Lower lobe of right lung (tissue), 2 donors: ENCODE data around the gene TENM3. TPM values are rescaled to one million over a fixed set of nuclear protein-coding genes. Genes with fewer than 3 reads are reported as not detected.

Experiments
- ATAC-seq, 2 donors: fragments of 200-7000 bp; cut with Tn5 transposase; one replicate each; pipeline ENCODE4 v1.9.1; 2020 to 2022; ENCODE audit warnings: mild to moderate bottlenecking in 2 of 2, moderate library complexity in 2 of 2
- DNase-seq: peaks from one replicate; pipeline ENCODE4 v3.0.0-alpha.2; 2020
- H3K27ac ChIP-seq: fragments of 200-600 bp; one replicate; pipeline ENCODE4 v1.8.0; 2022
- H3K27me3 ChIP-seq: fragments of 200-600 bp; one replicate; pipeline ENCODE4 v1.8.0; 2022; ENCODE audit warnings: low read depth
- H3K36me3 ChIP-seq: fragments of 200-600 bp; one replicate; pipeline ENCODE4 v1.8.0; 2022; ENCODE audit warnings: mild to moderate bottlenecking
- H3K4me1 ChIP-seq: fragments of 200-600 bp; one replicate; pipeline ENCODE4 v1.8.0; 2022
- H3K4me3 ChIP-seq: fragments of 200-600 bp; one replicate; pipeline ENCODE4 v1.8.0; 2022; ENCODE audit warnings: mild to moderate bottlenecking
- H3K9me3 ChIP-seq: fragments of 200-600 bp; one replicate; pipeline ENCODE4 v1.8.0; 2022
- CTCF ChIP-seq: fragments of 200-600 bp; IDR thresholded peaks from one replicate; pipeline ENCODE4 v1.8.0; 2022; ENCODE audit warnings: antibody characterized with exemption, mild to moderate bottlenecking
- intact Hi-C: fragments of 100-400 bp; cut with DNase I; formaldehyde crosslinking; loops from one replicate; pipeline ENCODE4 v1.11.0; 2022
- total RNA-seq: library from RNA; stranded (reverse); fragmentation: NEBNext Ultra II Directional; extraction: Animal tissue kit (Norgen Biotek cat#: 25700); gene quantifications from one replicate; pipeline ENCODE4 v1.2.1, GENCODE V29; 2021
- donor health status: DM: no; HTN: yes; CAD: no; lungs with severe emphysema.

The TENM3 gene
- total RNA-seq, 1 donor from 2014 or later: 1.9 TPM

- ATAC-seq: no peak
Measured at GRCh38 chr4:182496408-182496807, 253.2 kb downstream of the TENM3 start.

GRCh38 chr4:182502064-182502463 lies 258.9 kb downstream of the TENM3 start:
- Histone ChIP-seq H3K4me1 (no peaks in the 10 kb centered on the region), H3K9me3 (no peaks in the 10 kb centered on the region), H3K4me3 (no peak overlapping the region), H3K27ac (no peak overlapping the region), H3K36me3 (no peaks in the 10 kb centered on the region), H3K27me3 (no peaks in the 10 kb centered on the region)
- no peak for ATAC-seq
- no peak for TF ChIP-seq CTCF
- no peak for DNase-seq
- intact Hi-C loops: no loop called here

More at GRCh38 chr4:182496408-182496807, 253.2 kb downstream of the TENM3 start:
- Histone ChIP-seq H3K9me3 (no peaks in the 10 kb centered on the region), H3K27me3 (no peaks in the 10 kb centered on the region), H3K36me3 (no peaks in the 10 kb centered on the region), H3K4me1 (no peaks in the 10 kb centered on the region), H3K4me3 (no peak overlapping the region), H3K27ac (no peak overlapping the region)
- no peak for DNase-seq
- intact Hi-C loops: no loop called here
- no peak for TF ChIP-seq CTCF

GRCh38 chr4:182504463-182504862 lies 261.3 kb downstream of the TENM3 start:
- no peak for ATAC-seq

GRCh38 chr4:182507805-182508204 lies 264.6 kb downstream of the TENM3 start:
- H3K27ac ChIP-seq: no peak overlapping the region
- H3K4me3 ChIP-seq: no peak overlapping the region
- no peaks in the 10 kb centered on the region for H3K4me1 ChIP-seq
- intact Hi-C loops: no loop called here
- ATAC-seq (no peak), DNase-seq (no peak)
- no peaks in the 10 kb centered on the region for H3K27me3 ChIP-seq
- H3K36me3 ChIP-seq: no peaks in the 10 kb centered on the region
- H3K9me3 ChIP-seq: no peaks in the 10 kb centered on the region
- TF ChIP-seq CTCF: no peak

More at GRCh38 chr4:182504463-182504862, 261.3 kb downstream of the TENM3 start:
- H3K36me3 ChIP-seq: no peaks in the 10 kb centered on the region
- no peaks in the 10 kb centered on the region for H3K4me1 ChIP-seq
- no peak for DNase-seq
- H3K27ac ChIP-seq: no peak overlapping the region
- H3K9me3 ChIP-seq: no peaks in the 10 kb centered on the region
- intact Hi-C loops: no loop called here
- no peak overlapping the region for H3K4me3 ChIP-seq
- TF ChIP-seq CTCF: no peak
- no peaks in the 10 kb centered on the region for H3K27me3 ChIP-seq

- H3K4me3 ChIP-seq: no peak overlapping the region
- no peak for TF ChIP-seq CTCF
- no peaks in the 10 kb centered on the region for H3K27me3 ChIP-seq
- H3K9me3 ChIP-seq: no peaks in the 10 kb centered on the region
- H3K27ac ChIP-seq: no peak overlapping the region
- H3K36me3 ChIP-seq: no peaks in the 10 kb centered on the region
- no peak for ATAC-seq
- H3K4me1 ChIP-seq: no peaks in the 10 kb centered on the region
- DNase-seq: no peak
- intact Hi-C loops: no loop called here
Measured at GRCh38 chr4:182510836-182511235, 267.6 kb downstream of the TENM3 start.
